ENCODE data around the gene PIP5K1C.
A peak's percentile ranks its signal among the peaks of the same experiment; 100 is the strongest.
"Not testable (repeated sequence)": the region's sequence is repeated elsewhere in the genome, so short reads cannot be mapped to it uniquely, and the experiment has no call there.

PIP5K1C gene

DNA sequence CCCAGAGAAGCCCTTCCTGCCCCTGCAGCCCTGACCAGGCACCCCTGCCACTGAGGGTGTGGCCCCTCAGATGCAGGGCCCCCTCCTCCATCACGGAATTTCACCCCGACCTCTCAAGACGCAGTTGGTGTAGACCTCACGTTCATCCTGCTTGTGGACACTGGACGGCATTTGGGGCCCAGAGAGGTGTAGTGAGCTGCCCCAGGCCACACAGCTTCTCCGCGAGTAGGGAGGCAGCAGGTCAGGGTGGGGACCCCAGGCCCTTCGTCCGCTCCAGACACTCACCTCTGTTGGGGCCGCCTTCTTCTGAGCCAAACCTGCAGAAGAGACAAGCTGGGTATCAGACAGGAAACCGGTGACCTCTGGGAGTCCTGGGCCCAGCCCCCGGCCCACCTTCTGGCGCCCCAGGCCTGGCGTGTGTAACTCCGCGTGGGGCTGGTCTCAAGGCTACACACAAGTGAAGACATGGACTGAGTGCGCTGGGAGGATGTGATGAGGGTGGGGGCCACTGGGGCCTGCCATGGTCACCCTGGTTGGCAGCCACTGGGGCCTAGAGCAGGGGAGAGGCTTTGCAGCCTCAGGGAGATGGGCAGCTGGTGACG is 33.1 kb downstream of the PIP5K1C start:
- no peak for DNase-seq (ENCODE audit: extremely low read depth, low read depth)
- TF ChIP-seq, protein P1, sequence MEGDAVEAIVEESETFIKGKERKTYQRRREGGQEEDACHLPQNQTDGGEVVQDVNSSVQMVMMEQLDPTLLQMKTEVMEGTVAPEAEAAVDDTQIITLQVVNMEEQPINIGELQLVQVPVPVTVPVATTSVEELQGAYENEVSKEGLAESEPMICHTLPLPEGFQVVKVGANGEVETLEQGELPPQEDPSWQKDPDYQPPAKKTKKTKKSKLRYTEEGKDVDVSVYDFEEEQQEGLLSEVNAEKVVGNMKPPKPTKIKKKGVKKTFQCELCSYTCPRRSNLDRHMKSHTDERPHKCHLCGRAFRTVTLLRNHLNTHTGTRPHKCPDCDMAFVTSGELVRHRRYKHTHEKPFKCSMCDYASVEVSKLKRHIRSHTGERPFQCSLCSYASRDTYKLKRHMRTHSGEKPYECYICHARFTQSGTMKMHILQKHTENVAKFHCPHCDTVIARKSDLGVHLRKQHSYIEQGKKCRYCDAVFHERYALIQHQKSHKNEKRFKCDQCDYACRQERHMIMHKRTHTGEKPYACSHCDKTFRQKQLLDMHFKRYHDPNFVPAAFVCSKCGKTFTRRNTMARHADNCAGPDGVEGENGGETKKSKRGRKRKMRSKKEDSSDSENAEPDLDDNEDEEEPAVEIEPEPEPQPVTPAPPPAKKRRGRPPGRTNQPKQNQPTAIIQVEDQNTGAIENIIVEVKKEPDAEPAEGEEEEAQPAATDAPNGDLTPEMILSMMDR (IDR thresholded peaks at IDR 0.05; ENCODE audit: low read depth, low read length, missing control alignments): no peak
- H3K4me3 ChIP-seq (replicated peaks; ENCODE audit: low read depth, low read length): no peak overlapping the region

DNA sequence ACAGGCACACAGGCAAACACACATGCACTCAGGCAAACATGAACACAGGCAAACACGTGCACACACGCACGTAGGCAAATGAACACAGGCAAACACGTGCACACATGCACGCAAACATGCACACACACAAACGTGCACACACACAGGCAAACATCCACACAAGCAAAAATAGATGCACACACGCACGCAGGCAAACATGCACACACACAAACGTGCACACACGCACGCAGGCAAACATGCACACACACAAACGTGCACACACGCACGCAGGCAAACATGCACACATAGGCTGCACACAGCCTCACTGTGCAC is 33.8 kb downstream of the PIP5K1C start:
- not testable (repeated sequence) for H3K4me3 ChIP-seq (replicated peaks; ENCODE audit: low read depth, low read length); DNase-seq (ENCODE audit: extremely low read depth, low read depth)

DNA sequence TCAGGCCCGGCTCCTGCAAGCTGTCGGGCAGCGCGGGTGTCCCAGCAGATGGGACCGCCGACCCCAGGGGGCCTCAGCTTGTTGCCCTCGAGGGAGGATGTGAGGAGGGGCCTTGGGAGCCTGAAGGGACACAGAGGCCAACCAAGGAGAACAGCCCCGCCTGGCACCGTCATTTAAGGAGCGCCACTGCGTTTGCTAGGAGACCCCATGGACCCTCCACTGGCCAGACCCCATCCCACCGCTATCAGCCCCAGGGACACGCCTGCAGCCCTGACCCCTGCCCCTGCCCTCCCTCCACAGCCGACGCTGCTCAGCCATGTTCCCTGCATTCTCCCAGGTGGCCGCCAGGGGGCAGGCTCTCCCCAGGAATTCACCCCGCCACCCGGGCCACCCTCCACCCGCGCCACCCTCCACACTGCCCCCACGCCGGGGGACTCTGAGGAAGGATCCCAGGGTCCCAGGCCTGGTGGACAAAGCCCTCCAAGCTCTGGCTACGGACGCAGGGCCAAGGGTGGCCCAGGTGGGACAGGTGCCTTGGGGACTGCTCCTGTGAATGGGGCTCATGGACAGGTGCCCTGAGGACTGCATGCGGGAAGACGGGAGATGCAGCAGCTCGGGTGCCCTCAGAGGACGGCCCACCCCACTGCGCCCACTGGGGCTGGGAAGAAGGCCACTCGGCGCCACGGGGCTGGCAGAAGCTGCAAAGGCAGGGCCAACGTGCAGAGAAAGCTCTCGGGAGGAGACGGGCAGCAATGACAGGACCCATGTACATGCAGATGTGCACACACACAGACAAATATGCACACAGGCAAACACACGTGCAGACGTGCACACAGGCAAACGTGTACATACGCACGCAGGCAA is 34.4 kb downstream of the PIP5K1C start:
- TF ChIP-seq, protein P1 (IDR thresholded peaks at IDR 0.05; ENCODE audit: low read depth, low read length, missing control alignments): peak; percentile 79
- H3K4me3 ChIP-seq (replicated peaks; ENCODE audit: low read depth, low read length): no peak overlapping the region
- no peak for DNase-seq (ENCODE audit: extremely low read depth, low read depth)

DNA sequence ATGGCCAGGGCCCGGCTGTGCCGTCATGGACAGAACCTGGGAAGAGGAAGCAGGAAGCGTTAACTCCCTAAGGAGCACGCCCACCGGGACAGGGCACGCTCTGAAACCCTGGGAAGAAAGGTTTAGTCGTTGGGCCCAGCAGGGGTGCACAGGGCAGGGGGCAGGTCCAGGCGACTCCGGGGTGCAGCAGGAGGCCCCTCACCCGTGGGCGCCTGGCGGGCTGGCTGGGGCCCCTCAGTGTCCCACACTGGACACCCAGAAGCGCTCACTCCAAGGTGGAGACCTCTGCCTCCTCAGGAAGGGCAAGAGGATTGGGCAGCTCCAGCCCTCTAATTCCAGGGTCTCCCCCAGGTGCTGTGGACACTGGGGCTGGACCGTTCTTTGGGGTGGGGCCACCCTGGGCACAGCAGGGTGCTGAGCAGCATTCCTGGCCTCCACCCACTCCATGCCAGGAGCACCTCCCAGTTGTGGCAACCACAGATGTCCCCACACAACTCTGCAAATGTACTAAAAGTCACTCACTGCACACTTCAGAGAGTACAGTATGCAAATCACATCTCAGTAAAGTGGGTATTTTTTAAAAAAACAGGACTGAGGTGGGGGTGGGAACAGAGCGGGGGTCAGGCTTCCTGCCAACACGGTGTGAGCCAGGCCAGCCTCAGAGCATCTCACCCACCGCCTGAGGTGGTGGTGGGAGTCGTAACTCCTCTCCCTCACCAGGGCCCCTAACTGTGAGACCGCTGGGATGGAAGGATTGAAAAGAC is 35.2 kb downstream of the PIP5K1C start:
- no peak overlapping the region for H3K4me3 ChIP-seq (replicated peaks; ENCODE audit: low read depth, low read length)
- no peak for DNase-seq (ENCODE audit: extremely low read depth, low read depth)
- TF ChIP-seq, protein P1 (IDR thresholded peaks at IDR 0.05; ENCODE audit: low read depth, low read length, missing control alignments): no peak

DNA sequence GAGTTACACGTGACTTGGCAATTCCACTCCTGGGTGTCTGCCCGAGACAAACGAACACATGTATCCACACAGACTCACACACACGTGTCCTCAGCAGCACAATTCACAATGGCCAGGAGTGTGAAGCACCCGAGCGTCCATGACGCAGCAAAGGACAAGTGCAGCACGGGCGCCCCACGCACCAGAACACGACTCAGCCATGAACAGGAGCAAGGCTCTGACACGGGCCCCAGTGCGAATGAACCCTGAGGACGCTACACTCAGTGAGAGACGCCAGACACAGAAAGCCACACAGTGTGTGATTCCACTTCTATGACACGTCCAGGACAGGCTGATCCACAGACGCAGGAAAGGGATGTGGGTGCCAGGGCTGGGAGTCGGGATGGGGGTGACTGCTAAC is 36.4 kb downstream of the PIP5K1C start:
- TF ChIP-seq, protein P1 (IDR thresholded peaks at IDR 0.05; ENCODE audit: low read depth, low read length, missing control alignments): no peak

DNA sequence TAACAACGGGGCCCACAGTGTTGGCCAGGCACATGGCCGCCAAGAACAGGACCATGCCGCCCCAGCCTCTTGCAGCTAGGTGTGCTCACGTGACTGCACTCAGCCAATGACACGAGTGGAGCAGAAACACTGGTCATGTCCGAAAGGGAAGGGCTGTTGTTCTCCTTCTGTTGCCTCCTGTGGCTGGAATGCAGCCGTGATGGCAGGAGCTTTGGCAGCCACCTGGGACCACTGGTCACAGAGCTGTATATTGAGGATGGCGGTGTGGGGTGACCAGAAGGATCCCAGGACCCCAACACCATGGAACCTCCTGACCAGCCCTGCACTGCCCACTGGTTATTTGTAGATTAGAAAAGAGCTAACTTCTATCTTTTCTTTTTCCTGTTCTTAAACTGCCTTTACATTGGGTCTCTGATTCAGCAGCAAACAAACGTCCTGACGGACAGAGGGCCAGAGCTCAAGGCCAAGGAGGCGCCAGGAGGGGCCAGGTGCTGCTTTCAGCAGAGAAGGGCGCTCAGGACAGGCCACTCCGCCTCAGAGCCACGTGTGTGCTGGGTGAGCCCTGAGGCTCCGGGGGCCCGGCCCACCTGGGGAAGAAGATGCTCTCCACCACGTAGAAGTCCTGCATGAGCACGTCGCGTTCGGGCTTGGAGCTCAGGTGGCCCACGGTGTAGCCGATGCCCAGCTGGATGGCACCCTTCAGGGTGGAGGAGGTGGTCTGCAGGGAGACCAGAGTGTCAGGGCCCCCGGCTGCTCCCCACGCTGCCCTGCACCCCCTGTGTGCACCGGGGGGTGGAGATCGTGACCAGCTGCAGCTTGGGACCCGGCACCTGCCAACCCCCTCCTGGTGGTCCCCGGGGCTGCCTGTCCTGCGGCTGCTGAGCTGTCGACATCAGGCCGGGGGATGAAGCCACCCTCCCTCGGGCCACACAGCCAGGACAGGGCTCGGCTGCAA is 38.7 kb downstream of the PIP5K1C start:
- no peak overlapping the region for H3K4me3 ChIP-seq (replicated peaks; ENCODE audit: low read depth, low read length)
- TF ChIP-seq, protein P1 (IDR thresholded peaks at IDR 0.05; ENCODE audit: low read depth, low read length, missing control alignments): no peak
- no peak for DNase-seq (ENCODE audit: extremely low read depth, low read depth)

More for the DNA sequence above, 36.4 kb downstream of the PIP5K1C start:
- DNase-seq (ENCODE audit: extremely low read depth, low read depth): no peak
- H3K4me3 ChIP-seq (replicated peaks; ENCODE audit: low read depth, low read length): no peak overlapping the region

All from HFF-Myc (cell line).